ENCODE measurements around the gene CSGALNACT2. TPM values are rescaled to one million over a fixed set of nuclear protein-coding genes. Genes with fewer than 3 reads are reported as not detected.

Gene CSGALNACT2
- total and polyA plus RNA-seq, 8 donors: 2.3 to 8.6 (median 4.9) TPM

GRCh38 chr10:43216931-43217562 is 78.8 kb downstream of the CSGALNACT2 start:
- FAIRE-seq (no peak), DNase-seq (peak in 2 of 6 donors; percentile 4 to 37), ATAC-seq (no peak)
- Histone ChIP-seq H3K4me1 (no peaks in the 10 kb centered on the region), H3K27ac (no peak overlapping the region), H3K9me3 (no peaks in the 10 kb centered on the region), H3K36me3 (no peaks in the 10 kb centered on the region), H3K4me3 (no peak overlapping the region), H3K27me3 (no peaks in the 10 kb centered on the region)
- no peak for TF ChIP-seq CTCF (IDR thresholded peaks at IDR 0.05)
- intact Hi-C loops (cut with DNase I): no loop called here
- whole genome bisulfite sequencing, 2 donors: 71 to 82% methylated on average over 15 of the region's 15 CpGs

GRCh38 chr10:43217563-43218205 is 79.4 kb downstream of the CSGALNACT2 start:
- FAIRE-seq (no peak), DNase-seq (peak in 2 of 6 donors; percentile 13 to 39), ATAC-seq (no peak)
- Histone ChIP-seq H3K36me3 (no peaks in the 10 kb centered on the region), H3K4me3 (no peak overlapping the region), H3K27me3 (no peaks in the 10 kb centered on the region), H3K27ac (no peak overlapping the region), H3K9me3 (no peaks in the 10 kb centered on the region), H3K4me1 (no peaks in the 10 kb centered on the region)
- WGBS, 2 donors: 68 to 80% methylated on average over 10 of the region's 10 CpGs
- intact Hi-C loops (cut with DNase I): no loop called here
- TF ChIP-seq CTCF (IDR thresholded peaks at IDR 0.05): no peak

DNA sequence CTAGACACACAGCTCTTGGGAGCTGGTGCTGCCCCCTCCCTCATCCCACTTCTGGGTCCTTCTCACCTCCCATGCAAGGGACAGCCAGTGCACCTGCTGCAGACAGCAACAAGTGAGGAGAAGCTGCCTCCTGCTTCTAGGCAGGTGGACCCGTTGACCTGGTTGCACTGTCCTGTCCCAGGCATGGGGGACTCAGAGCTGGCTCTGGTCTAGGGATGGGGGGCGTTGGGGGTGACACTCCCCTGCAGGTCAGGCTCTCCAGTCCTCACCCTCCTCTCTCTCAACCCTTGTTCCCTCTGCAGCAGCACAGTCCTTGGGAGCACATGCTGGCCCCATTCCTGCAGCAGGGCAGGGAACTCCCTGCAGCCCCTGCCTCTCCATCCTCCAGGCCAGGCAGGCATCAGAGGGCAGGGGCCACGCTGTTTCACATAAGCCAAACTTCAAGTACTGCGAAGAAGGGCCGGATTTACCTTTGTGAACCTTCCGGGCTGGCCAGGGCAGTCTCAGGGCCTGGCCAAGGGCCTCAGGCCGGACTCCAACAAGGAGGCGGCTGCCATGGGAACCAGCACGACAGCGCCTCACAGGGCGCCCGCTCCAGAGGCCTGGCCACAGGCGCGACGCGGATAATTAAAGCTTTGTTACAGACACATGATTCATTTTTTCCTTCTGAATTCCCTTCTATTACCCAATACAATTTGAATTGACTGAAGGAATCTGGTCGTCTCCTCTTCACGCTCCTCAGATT is 80.1 kb downstream of the CSGALNACT2 start:
- no peaks in the 10 kb centered on the region for H3K27me3 ChIP-seq
- FAIRE-seq (no peak), DNase-seq (peak in 2 of 6 donors; percentile 8 to 26), ATAC-seq (no peak)
- H3K27ac ChIP-seq: no peak overlapping the region
- H3K36me3 ChIP-seq: no peaks in the 10 kb centered on the region
- 77 to 82% methylated on average over 18 of the region's 18 CpGs for WGBS, 2 donors
- H3K9me3 ChIP-seq: no peaks in the 10 kb centered on the region
- no peaks in the 10 kb centered on the region for H3K4me1 ChIP-seq
- TF ChIP-seq CTCF (IDR thresholded peaks at IDR 0.05): no peak
- intact Hi-C loops (cut with DNase I): no loop called here
- no peak overlapping the region for H3K4me3 ChIP-seq

- no peak for TF ChIP-seq CTCF (IDR thresholded peaks at IDR 0.05)
- H3K9me3 ChIP-seq: no peaks in the 10 kb centered on the region
- H3K4me3 ChIP-seq: no peak overlapping the region
- no peak overlapping the region for H3K27ac ChIP-seq
- ATAC-seq (no peak), FAIRE-seq (no peak), DNase-seq (peak in 3 of 6 donors; percentile 18 to 59 (median 34))
- H3K27me3 ChIP-seq: no peaks in the 10 kb centered on the region
- no peaks in the 10 kb centered on the region for H3K4me1 ChIP-seq
- 70 to 76% methylated on average over 18 of the region's 18 CpGs for WGBS, 2 donors
- intact Hi-C loops (cut with DNase I): no loop called here
- no peaks in the 10 kb centered on the region for H3K36me3 ChIP-seq
These were observed 80.9 kb downstream of the CSGALNACT2 start for GRCh38 chr10:43218951-43219837.
